Panc1 (cell line): ENCODE measurements around the gene SH3PXD2A.

Experiments used
- POLR2AphosphoS5 ChIP-seq: IDR thresholded peaks from 2 replicates; pipeline ENCODE4 v1.6.1; 2012; ENCODE audit warnings: mild to moderate bottlenecking, low read depth, low read length, moderate library complexity
- SIN3A ChIP-seq: IDR thresholded peaks from 2 replicates; pipeline ENCODE4 v1.6.1; 2012; ENCODE audit warnings: low read depth, mild to moderate bottlenecking, low read length, moderate library complexity, borderline replicate concordance; ENCODE audit not compliant: insufficient read depth
- TCF7L2 ChIP-seq: IDR thresholded peaks from 2 replicates; pipeline ENCODE4 v1.6.1; 2011; ENCODE audit warnings: mild to moderate bottlenecking, low read depth, low read length, inconsistent platforms
- TF ChIP-seq, protein P1 (sequence below): fragments of 450-650 bp; IDR thresholded peaks from 2 replicates; pipeline ENCODE4 v1.5.1; 2017; ENCODE audit warnings: mild to moderate bottlenecking
- TF ChIP-seq, protein P2 (sequence below), 2 experiments: IDR thresholded peaks; 2 replicates each; pipeline ENCODE4 v1.6.1; 2011 to 2012; ENCODE audit warnings: low read depth in 2 of 2, control low read depth in 1 of 2, low read length in 1 of 2, mild to moderate bottlenecking in 1 of 2, moderate library complexity in 1 of 2; ENCODE audit not compliant: insufficient read depth in 1 of 2

DNA sequence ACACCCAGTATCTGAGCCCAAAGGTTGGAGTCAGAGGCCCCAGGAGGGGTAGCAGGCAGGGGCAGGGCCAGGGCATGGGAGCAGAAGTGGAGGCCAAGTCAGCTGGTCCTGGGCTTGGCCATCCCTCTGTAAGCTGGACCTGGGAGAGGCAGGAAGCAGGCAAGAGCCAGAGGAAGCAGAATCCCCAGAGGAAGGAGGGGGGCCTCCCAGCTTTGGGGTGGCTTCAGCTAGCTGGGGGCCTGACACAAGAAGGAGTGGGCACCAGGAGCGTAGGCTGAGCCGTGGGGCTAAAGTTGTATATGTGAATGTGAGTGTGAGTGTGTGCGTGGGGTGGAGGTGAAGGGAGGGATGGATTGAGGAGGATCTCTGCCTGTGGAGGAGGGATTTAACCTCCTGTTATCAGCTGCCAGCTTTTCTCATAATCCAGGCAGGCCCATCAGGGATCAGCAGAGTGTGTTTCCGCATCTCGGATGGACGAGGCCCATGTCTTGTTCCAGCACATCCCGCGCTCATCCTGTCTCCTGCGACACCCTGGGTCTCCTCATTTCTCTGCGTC is 307.9 kb downstream of the SH3PXD2A start:
- TF ChIP-seq, protein P1, sequence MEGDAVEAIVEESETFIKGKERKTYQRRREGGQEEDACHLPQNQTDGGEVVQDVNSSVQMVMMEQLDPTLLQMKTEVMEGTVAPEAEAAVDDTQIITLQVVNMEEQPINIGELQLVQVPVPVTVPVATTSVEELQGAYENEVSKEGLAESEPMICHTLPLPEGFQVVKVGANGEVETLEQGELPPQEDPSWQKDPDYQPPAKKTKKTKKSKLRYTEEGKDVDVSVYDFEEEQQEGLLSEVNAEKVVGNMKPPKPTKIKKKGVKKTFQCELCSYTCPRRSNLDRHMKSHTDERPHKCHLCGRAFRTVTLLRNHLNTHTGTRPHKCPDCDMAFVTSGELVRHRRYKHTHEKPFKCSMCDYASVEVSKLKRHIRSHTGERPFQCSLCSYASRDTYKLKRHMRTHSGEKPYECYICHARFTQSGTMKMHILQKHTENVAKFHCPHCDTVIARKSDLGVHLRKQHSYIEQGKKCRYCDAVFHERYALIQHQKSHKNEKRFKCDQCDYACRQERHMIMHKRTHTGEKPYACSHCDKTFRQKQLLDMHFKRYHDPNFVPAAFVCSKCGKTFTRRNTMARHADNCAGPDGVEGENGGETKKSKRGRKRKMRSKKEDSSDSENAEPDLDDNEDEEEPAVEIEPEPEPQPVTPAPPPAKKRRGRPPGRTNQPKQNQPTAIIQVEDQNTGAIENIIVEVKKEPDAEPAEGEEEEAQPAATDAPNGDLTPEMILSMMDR, result no peak
- TF ChIP-seq, protein P2, sequence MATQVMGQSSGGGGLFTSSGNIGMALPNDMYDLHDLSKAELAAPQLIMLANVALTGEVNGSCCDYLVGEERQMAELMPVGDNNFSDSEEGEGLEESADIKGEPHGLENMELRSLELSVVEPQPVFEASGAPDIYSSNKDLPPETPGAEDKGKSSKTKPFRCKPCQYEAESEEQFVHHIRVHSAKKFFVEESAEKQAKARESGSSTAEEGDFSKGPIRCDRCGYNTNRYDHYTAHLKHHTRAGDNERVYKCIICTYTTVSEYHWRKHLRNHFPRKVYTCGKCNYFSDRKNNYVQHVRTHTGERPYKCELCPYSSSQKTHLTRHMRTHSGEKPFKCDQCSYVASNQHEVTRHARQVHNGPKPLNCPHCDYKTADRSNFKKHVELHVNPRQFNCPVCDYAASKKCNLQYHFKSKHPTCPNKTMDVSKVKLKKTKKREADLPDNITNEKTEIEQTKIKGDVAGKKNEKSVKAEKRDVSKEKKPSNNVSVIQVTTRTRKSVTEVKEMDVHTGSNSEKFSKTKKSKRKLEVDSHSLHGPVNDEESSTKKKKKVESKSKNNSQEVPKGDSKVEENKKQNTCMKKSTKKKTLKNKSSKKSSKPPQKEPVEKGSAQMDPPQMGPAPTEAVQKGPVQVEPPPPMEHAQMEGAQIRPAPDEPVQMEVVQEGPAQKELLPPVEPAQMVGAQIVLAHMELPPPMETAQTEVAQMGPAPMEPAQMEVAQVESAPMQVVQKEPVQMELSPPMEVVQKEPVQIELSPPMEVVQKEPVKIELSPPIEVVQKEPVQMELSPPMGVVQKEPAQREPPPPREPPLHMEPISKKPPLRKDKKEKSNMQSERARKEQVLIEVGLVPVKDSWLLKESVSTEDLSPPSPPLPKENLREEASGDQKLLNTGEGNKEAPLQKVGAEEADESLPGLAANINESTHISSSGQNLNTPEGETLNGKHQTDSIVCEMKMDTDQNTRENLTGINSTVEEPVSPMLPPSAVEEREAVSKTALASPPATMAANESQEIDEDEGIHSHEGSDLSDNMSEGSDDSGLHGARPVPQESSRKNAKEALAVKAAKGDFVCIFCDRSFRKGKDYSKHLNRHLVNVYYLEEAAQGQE (IDR thresholded peaks at IDR 0.05; ENCODE audit: insufficient read depth in 1 of 2, low read depth in 2 of 2, low read length in 1 of 2), result no peak
- no peak for TF ChIP-seq SIN3A
- no peak for TF ChIP-seq POLR2AphosphoS5
- TF ChIP-seq TCF7L2, result no peak
